Stimulated activated CD4-positive, alpha-beta T cell treated with anti-CD3 and anti-CD28 coated beads, TNF-alpha, amount 100 ng/mL, for 48 hours (primary cell): ENCODE data around the gene BNIP5.

ENCODE experiments used
- DNase-seq, 3 donors: peaks; one replicate each; pipeline ENCODE4 v3.0.0-alpha.2; 2020; ENCODE audit warnings: low read depth in 3 of 3

The BNIP5 gene

DNA sequence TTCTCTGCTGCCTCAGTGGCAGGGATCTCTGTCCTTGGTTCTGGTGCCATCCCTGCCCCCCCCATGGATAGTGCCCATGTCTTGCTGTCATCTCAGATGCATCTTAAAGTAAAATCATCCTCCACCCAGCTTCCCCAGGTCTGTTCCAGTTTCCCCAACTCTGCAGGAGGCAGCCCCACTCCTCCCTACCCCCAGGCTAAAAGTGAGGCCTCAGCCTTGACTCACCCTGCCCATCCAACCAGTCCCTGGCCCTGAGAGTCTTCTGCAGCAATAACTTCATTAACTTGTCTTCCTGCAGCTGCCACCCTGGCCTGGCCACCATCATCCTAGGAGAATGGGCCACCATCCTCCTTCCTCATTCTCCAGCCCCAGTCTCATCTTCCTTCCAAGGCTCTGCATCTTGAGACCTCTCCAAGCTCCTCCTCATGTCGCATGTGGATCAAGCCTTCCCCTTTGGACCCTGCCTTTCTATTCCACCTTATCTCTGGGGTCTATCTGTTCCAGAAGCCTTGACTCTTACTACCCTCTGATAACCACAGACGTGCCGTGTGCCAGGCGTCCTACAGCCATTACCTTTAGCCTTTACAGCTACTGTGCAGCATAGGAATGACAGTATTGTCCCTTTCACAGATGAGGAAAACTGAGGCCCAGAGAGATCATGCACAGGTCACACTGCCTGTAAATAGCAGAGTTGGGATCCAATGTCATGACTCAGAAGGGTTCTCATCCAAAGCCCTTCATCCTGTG, 68.8 kb downstream of the BNIP5 start:
- DNase-seq: no peak

DNA sequence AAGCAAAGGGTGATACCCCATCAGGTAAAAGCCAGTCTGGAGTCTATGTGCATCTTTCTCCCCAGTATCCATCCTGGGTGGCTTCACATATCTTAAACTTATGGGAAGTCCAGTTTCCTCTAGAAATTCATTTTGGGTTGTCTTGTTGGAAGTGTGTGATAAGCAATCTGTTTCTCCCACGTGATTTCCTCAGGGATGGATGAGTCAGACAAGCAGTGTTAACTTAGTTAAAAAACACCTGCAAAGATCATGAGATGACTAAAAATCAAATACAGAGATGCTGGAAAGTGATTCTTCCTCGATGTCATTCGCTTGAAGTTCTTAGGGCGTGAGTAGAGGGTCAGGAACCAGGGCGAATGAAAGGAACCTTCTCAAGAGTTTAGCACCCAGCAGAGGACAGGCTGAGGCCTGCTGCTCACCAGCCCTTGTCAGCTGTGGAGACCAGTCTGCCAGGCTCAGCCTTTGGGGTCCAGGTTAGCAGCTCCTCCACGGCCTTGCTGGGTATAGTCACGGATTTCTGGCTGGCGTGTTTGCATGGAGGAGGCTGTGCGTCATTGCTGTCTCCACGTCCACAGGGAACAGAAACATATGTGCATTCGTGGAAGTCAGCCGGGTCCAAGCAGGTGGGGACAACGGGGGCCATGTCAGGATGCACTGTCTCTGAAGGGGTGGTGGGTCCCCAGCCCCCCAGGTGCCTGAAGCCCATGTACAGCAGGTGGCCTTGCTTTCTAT, 69.6 kb downstream of the BNIP5 start:
- DNase-seq: no peak
